HEK293 (cell line): ENCODE data around the gene ARHGAP21.

ENCODE experiments used
- CTCF ChIA-PET: fragments of 350-600 bp; formaldehyde crosslinking; extraction: SDS; loops from one replicate; lab custom pipeline; 2021; ENCODE audit warnings: antibody characterized with exemption; lab: Yijun Ruan, JAX
- POLR2A ChIA-PET: fragments of 300-600 bp; formaldehyde crosslinking; extraction: SDS; loops from one replicate; lab custom pipeline; 2020; ENCODE audit warnings: antibody characterized with exemption, inconsistent platforms; lab: Yijun Ruan, JAX
- H3K27ac ChIP-seq: fragments of 200-500 bp; sonication (Bioruptor generic); 2 replicates; pipeline ENCODE4 v1.5.1; 2014; ENCODE audit warnings: low read depth, low read length, control low read depth, inconsistent platforms; ENCODE audit errors: extremely low read depth
- H3K36me3 ChIP-seq, 2 experiments: fragments of 200-500 bp in 1 of 2; sonication (Bioruptor generic) in 1 of 2; 1 replicate in 1 of 2; 2 replicates in 1 of 2; pipeline ENCODE4 v1.5.1; 2014 to 2017; ENCODE audit warnings: inconsistent platforms in 2 of 2, low read length in 2 of 2; ENCODE audit not compliant: control insufficient read depth in 2 of 2, insufficient read depth in 1 of 2
- H3K4me1 ChIP-seq: fragments of 200-500 bp; sonication (Bioruptor generic); 2 replicates; pipeline ENCODE4 v1.5.1; 2014; ENCODE audit warnings: mild to moderate bottlenecking, low read length, inconsistent platforms; ENCODE audit not compliant: control insufficient read depth, insufficient read depth
- H3K4me3 ChIP-seq: 2 replicates; pipeline ENCODE4 v1.5.1; 2011; ENCODE audit warnings: low read depth, mild to moderate bottlenecking, control low read depth, low read length, moderate library complexity
- H3K9me3 ChIP-seq: fragments of 200-500 bp; sonication (Bioruptor generic); 2 replicates; pipeline ENCODE4 v1.5.1; 2014; ENCODE audit warnings: low read depth, low read length, inconsistent platforms; ENCODE audit not compliant: control insufficient read depth, insufficient read depth
- ATF2 ChIP-seq: fragments of 450-650 bp; formaldehyde crosslinking; IDR thresholded peaks from 2 replicates; pipeline ENCODE4 v1.5.1; 2016; ENCODE audit warnings: missing biosample characterization, missing genetic modification characterization, low read depth
- GLIS2 ChIP-seq: fragments of 450-650 bp; formaldehyde crosslinking; IDR thresholded peaks from 2 replicates; pipeline ENCODE4 v1.5.1; 2016; ENCODE audit warnings: missing biosample characterization, missing genetic modification characterization
- KLF1 ChIP-seq: fragments of 450-650 bp; formaldehyde crosslinking; IDR thresholded peaks from 2 replicates; pipeline ENCODE4 v1.5.1; 2016; ENCODE audit warnings: missing biosample characterization, missing genetic modification characterization
- KLF8 ChIP-seq: fragments of 450-650 bp; formaldehyde crosslinking; IDR thresholded peaks from 2 replicates; pipeline ENCODE4 v1.5.1; 2016; ENCODE audit warnings: missing biosample characterization, missing genetic modification characterization
- KLF9 ChIP-seq: fragments of 450-650 bp; formaldehyde crosslinking; IDR thresholded peaks from 2 replicates; pipeline ENCODE4 v1.5.1; 2016; ENCODE audit warnings: missing biosample characterization, missing genetic modification characterization, low read depth
- MEIS1 ChIP-seq: sonication (generic); formaldehyde crosslinking; IDR thresholded peaks from 2 replicates; pipeline ENCODE4 v1.8.1; 2022; ENCODE audit warnings: missing genetic modification reagents, mild to moderate bottlenecking, borderline replicate concordance
- PRDM1 ChIP-seq: fragments of 450-650 bp; formaldehyde crosslinking; IDR thresholded peaks from 2 replicates; pipeline ENCODE4; 2016; ENCODE audit warnings: missing biosample characterization, missing genetic modification characterization
- ZBTB11 ChIP-seq: fragments of 450-650 bp; formaldehyde crosslinking; conservative IDR thresholded peaks from 2 replicates; pipeline ENCODE4 v1.5.1; 2016; ENCODE audit warnings: low read depth, missing biosample characterization, missing genetic modification characterization
- ZBTB17 ChIP-seq: fragments of 450-650 bp; formaldehyde crosslinking; IDR thresholded peaks from 2 replicates; pipeline ENCODE4 v1.5.1; 2016; ENCODE audit warnings: missing biosample characterization, missing genetic modification characterization
- ZBTB20 ChIP-seq: fragments of 450-650 bp; formaldehyde crosslinking; IDR thresholded peaks from 2 replicates; pipeline ENCODE4 v1.5.1; 2016; ENCODE audit warnings: missing biosample characterization, missing genetic modification characterization
- ZFHX2 ChIP-seq: fragments of 450-650 bp; formaldehyde crosslinking; conservative IDR thresholded peaks from 2 replicates; pipeline ENCODE4 v1.5.1; 2016; ENCODE audit warnings: missing biosample characterization, missing genetic modification characterization
- ZIC2 ChIP-seq: fragments of 450-650 bp; formaldehyde crosslinking; IDR thresholded peaks from 2 replicates; pipeline ENCODE4 v1.5.1; 2016; ENCODE audit warnings: missing biosample characterization, missing genetic modification characterization
- ZNF146 ChIP-seq: fragments of 450-650 bp; formaldehyde crosslinking; IDR thresholded peaks from 2 replicates; pipeline ENCODE4 v1.5.1; 2016; ENCODE audit warnings: missing biosample characterization, missing genetic modification characterization
- ZNF2 ChIP-seq: fragments of 450-650 bp; formaldehyde crosslinking; IDR thresholded peaks from 2 replicates; pipeline ENCODE4 v1.5.1; 2016; ENCODE audit warnings: missing biosample characterization, missing genetic modification characterization
- ZNF211 ChIP-seq: fragments of 450-650 bp; formaldehyde crosslinking; IDR thresholded peaks from 2 replicates; pipeline ENCODE4 v1.5.1; 2016; ENCODE audit warnings: low read depth, missing biosample characterization, missing genetic modification characterization
- ZNF416 ChIP-seq: fragments of 450-650 bp; formaldehyde crosslinking; IDR thresholded peaks from 2 replicates; pipeline ENCODE4 v1.5.1; 2016; ENCODE audit warnings: missing biosample characterization, missing genetic modification characterization
- ZNF585B ChIP-seq: fragments of 450-650 bp; formaldehyde crosslinking; IDR thresholded peaks from 2 replicates; pipeline ENCODE4 v1.5.1; 2016; ENCODE audit warnings: missing biosample characterization, missing genetic modification characterization
- ZNF596 ChIP-seq: fragments of 450-650 bp; IDR thresholded peaks from 2 replicates; pipeline ENCODE4 v1.5.0; 2018; ENCODE audit warnings: missing biosample characterization, mild to moderate bottlenecking, missing genetic modification characterization, moderate library complexity
- ZNF624 ChIP-seq: fragments of 450-650 bp; formaldehyde crosslinking; IDR thresholded peaks from 2 replicates; pipeline ENCODE4 v1.5.1; 2017; ENCODE audit warnings: missing biosample characterization, missing genetic modification characterization
- ZNF768 ChIP-seq: fragments of 450-650 bp; formaldehyde crosslinking; IDR thresholded peaks from 2 replicates; pipeline ENCODE4 v1.5.1; 2018; ENCODE audit warnings: missing biosample characterization, mild to moderate bottlenecking, missing genetic modification characterization
- ZNF792 ChIP-seq: fragments of 450-650 bp; formaldehyde crosslinking; IDR thresholded peaks from 2 replicates; pipeline ENCODE4 v1.5.1; 2016; ENCODE audit warnings: missing biosample characterization, missing genetic modification characterization
- ZNF830 ChIP-seq: fragments of 450-650 bp; IDR thresholded peaks from 2 replicates; pipeline ENCODE4 v1.5.0; 2018; ENCODE audit warnings: missing biosample characterization, missing genetic modification characterization, low read depth, mild to moderate bottlenecking, moderate library complexity

The ARHGAP21 gene

GRCh38 chr10:24552346-24553016 is 171.2 kb downstream of the ARHGAP21 start:
- Histone ChIP-seq H3K36me3 (no peaks in the 10 kb centered on the region), H3K9me3 (no peaks in the 10 kb centered on the region), H3K4me3 (no peak overlapping the region), H3K27ac (no peak overlapping the region), H3K4me1 (no peaks in the 10 kb centered on the region)
- ChIA-PET POLR2A (no interaction called here), CTCF (interaction anchor here (0.6 to 1.5 kb wide), 2 partner anchors 20 to 34 kb away, joined by 3 to 4 read pairs; no protein-coding TSS in a partner anchor)
- no peak for TF ChIP-seq ZFHX2
- peak; percentile 32; the same call in 1 of the 2 replicates for TF ChIP-seq KLF8
- no peak for TF ChIP-seq ZNF211 (tag by site-specific recombination)
- TF ChIP-seq ZIC2 (tag by site-specific recombination) = no peak
- no peak for TF ChIP-seq ZNF768
- TF ChIP-seq ZNF596 = no peak
- peak; percentile 98 for TF ChIP-seq KLF1 (tag by site-specific recombination)
- no peak for TF ChIP-seq ZNF416 (tag by site-specific recombination)
- peak; percentile 80 for TF ChIP-seq KLF9
- TF ChIP-seq ZNF585B (tag by site-specific recombination) = no peak

DNA sequence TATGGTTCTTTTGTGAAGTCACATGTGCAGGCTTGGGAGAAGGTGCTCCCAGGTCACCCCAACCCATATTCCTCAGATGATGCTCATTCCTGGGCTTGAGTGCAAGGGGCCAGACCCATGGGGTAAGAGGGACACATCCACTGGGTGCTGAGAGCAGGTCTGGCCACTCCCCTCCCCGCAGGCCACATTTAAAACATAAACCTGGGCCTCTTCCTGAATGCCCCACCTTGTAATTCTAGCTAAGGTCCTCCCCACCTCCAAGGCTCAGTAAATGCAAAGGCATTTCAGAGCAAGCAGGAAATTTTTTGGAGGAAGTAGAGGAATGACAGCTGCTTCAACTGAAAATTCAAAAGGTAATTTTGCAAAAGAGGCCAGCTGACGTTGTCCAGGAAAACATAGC is 172.5 kb downstream of the ARHGAP21 start:
- CTCF ChIA-PET = interaction anchor here (0.6 kb wide), 1 partner anchor 9 kb away, joined by 3 read pairs; no protein-coding TSS in a partner anchor
- POLR2A ChIA-PET = no interaction called here
- no peaks in the 10 kb centered on the region for H3K4me1 ChIP-seq
- no peaks in the 10 kb centered on the region for H3K36me3 ChIP-seq
- TF ChIP-seq ZBTB20 (tag by site-specific recombination) (no peak), ZNF792 (tag by site-specific recombination) (no peak), ZFHX2 (no peak), KLF1 (tag by site-specific recombination) (no peak)
- TF ChIP-seq, all 188 proteins: peak for 0
- no peak overlapping the region for H3K27ac ChIP-seq
- no peaks in the 10 kb centered on the region for H3K9me3 ChIP-seq
- H3K4me3 ChIP-seq = no peak overlapping the region

GRCh38 chr10:24550680-24551079 is 173.0 kb downstream of the ARHGAP21 start:
- Histone ChIP-seq H3K4me3 (no peak overlapping the region), H3K4me1 (no peaks in the 10 kb centered on the region), H3K27ac (no peak overlapping the region), H3K36me3 (no peaks in the 10 kb centered on the region), H3K9me3 (no peaks in the 10 kb centered on the region)
- ChIA-PET POLR2A (no interaction called here), CTCF (no interaction called here)
- no peak for TF ChIP-seq ZNF146 (tag by site-specific recombination)
- TF ChIP-seq ZNF830 (tag by site-specific recombination) = no peak
- no peak for TF ChIP-seq PRDM1 (tag by site-specific recombination)
- no peak for TF ChIP-seq ATF2 (tag by site-specific recombination)
- TF ChIP-seq ZBTB17 = no peak
- no peak for TF ChIP-seq MEIS1
- TF ChIP-seq GLIS2 (tag by site-specific recombination) = no peak
- TF ChIP-seq ZNF2 (tag by site-specific recombination) = no peak
- TF ChIP-seq ZNF585B (tag by site-specific recombination) = no peak
- TF ChIP-seq ZBTB11 (tag by site-specific recombination) = no peak
- TF ChIP-seq ZNF624 (tag by site-specific recombination) = no peak
